ENCODE measurements around the gene STEAP1B. TPM values are rescaled to one million over a fixed set of nuclear protein-coding genes. Genes with fewer than 3 reads are reported as not detected.
A peak's percentile ranks its signal among the peaks of the same experiment; 100 is the strongest.
"Not testable (repeated sequence)": the region's sequence is repeated elsewhere in the genome, so short reads cannot be mapped to it uniquely, and the experiment has no call there.

Gene STEAP1B
- total and polyA plus RNA-seq, 2 experiments from 2014 or later, result 27.7 to 31.6 TPM

DNA sequence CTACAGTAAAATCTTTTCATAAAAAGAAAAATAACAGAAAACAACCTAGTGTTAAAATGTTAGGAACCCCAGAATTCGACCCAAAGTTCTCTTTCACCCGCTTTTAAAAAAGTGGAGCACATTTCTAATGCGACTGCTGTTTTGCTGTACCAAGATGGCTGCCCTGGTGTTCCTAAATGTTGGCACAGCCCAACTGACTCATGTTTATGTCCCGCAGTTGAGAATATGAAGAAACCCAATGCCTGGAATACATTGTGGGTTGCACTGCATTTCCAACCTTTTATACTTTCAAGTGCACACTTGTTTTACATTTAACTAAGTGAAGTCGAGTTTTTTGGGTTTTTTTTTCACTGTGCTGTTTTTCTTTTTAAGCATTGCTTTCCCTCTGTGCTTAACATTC, 944 bp downstream of the STEAP1B start:
- peak overlapping the region; percentile 24; the same call in 1 of the 2 replicates for H3K27ac ChIP-seq
- WGBS, 2 experiments (ENCODE audit: low coverage in 1 of 2, low lambda C conversion rate in 2 of 2, missing lambda C conversion rate in 2 of 2), result 65 to 71% methylated on average over 5 of the region's 5 CpGs
- H3K4me2 ChIP-seq (ENCODE audit: unreplicated experiment), result peak overlapping the region; percentile 68
- peak overlapping the region; percentile 74 for H3K4me3 ChIP-seq
- H3K9ac ChIP-seq, result peak overlapping the region; percentile 65
- H3K4me1 ChIP-seq (ENCODE audit: insufficient read depth), result peaks cover 35% of the 10 kb centered on the region
- H2AFZ ChIP-seq, result peak overlapping the region; percentile 81; the same call in 1 of the 2 replicates
- in situ Hi-C loops (cut with MboI), result no loop called here
- TF ChIP-seq EZH2 (IDR thresholded peaks at IDR 0.05; ENCODE audit: insufficient read depth, poor library complexity, severe bottlenecking) (no peak), EZH2phosphoT487 (IDR thresholded peaks at IDR 0.05; ENCODE audit: insufficient read depth, low read depth) (no peak)
- no peaks in the 10 kb centered on the region for H3K27me3 ChIP-seq (replicated peaks; ENCODE audit: insufficient read depth)
- H3F3A ChIP-seq (ENCODE audit: insufficient read depth), result peaks cover 16% of the 10 kb centered on the region
- no peaks in the 10 kb centered on the region for H3K9me2 ChIP-seq (ENCODE audit: insufficient read depth)
- H3K9me3 ChIP-seq (ENCODE audit: low read depth), result no peaks in the 10 kb centered on the region
- H3K36me3 ChIP-seq (ENCODE audit: low read depth), result no peaks in the 10 kb centered on the region
- no peaks in the 10 kb centered on the region; the same call in 1 of the 2 replicates for H3K79me2 ChIP-seq (ENCODE audit: insufficient read depth)
- H4K20me1 ChIP-seq (ENCODE audit: insufficient read depth), result no peaks in the 10 kb centered on the region
- peak; percentile 58 for DNase-seq

DNA sequence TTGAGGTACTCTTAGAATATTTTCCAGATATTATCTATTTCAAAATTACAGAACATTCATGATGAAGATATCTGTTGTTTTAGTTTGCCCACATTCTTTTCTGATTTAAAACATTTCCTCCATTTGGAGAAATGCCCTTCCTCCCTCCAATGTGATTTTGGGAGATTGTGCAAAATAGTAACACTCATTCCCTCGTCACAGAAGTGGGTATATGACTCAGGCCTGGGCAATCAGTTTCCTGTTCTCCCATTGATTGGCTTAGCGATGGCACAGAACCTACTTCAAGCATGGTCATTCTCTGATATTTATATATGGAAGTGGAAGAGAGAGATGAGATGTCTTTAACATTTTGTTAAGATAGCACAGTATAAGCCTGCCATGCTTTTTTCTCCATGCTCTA, 3.1 kb downstream of the STEAP1B start:
- WGBS, 2 experiments (ENCODE audit: low coverage in 1 of 2, low lambda C conversion rate in 2 of 2, missing lambda C conversion rate in 2 of 2), result 0 to 2% methylated on average over 1 to 2 of the region's 2 CpGs
- Histone ChIP-seq H3K4me1 (ENCODE audit: insufficient read depth) (peaks cover 27% of the 10 kb centered on the region), H3K4me2 (ENCODE audit: unreplicated experiment) (peak overlapping the region; percentile 62), H3F3A (ENCODE audit: insufficient read depth) (peaks cover 16% of the 10 kb centered on the region), H3K27ac (peak overlapping the region; percentile 74), H3K4me3 (peak overlapping the region; percentile 37)
- H3K27me3 ChIP-seq (replicated peaks; ENCODE audit: insufficient read depth); H3K79me2 ChIP-seq (ENCODE audit: insufficient read depth); H4K20me1 ChIP-seq (ENCODE audit: insufficient read depth); H3K9me2 ChIP-seq (ENCODE audit: insufficient read depth); in situ Hi-C loops (cut with MboI); H2AFZ ChIP-seq; H3K36me3 ChIP-seq (ENCODE audit: low read depth); H3K9me3 ChIP-seq (ENCODE audit: low read depth); H3K9ac ChIP-seq: not testable (repeated sequence)
- peak; percentile 81 for DNase-seq

DNA sequence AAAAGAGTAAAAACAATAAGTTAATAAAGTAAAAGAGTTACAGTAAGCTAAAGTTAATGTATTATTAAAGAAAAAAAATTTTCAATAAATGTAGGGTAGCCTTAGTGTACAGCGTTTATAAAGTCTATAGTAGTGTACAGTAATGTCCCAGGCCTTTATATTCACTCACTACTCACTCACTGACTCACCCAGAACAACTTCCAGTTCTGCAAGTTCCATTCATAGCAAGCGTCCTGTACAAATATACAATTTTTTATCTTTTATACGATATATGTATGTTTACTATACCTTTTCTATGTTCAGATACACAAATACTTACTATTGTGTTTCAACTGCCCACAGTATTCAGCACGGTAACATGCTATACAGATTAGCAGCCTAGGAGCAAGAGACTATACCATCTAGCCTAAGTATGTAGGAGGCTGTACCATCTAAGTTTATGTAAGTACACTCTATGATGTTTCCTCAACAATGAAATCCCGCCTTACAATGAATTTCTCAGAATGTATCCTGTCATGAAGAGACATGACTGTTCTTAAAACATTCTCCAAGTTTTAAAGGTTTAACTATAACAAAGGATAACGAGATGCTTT, 3.6 kb downstream of the STEAP1B start:
- WGBS, 2 experiments (ENCODE audit: low coverage in 1 of 2, low lambda C conversion rate in 2 of 2, missing lambda C conversion rate in 2 of 2), result 14% methylated on average over 6 of the region's 6 CpGs
- H3F3A ChIP-seq (ENCODE audit: insufficient read depth), result peaks cover 16% of the 10 kb centered on the region
- peak overlapping the region; percentile 62 for H3K4me2 ChIP-seq (ENCODE audit: unreplicated experiment)
- H3K9me2 ChIP-seq (ENCODE audit: insufficient read depth); H3K9ac ChIP-seq; in situ Hi-C loops (cut with MboI); H3K27me3 ChIP-seq (replicated peaks; ENCODE audit: insufficient read depth); H3K79me2 ChIP-seq (ENCODE audit: insufficient read depth); H4K20me1 ChIP-seq (ENCODE audit: insufficient read depth); H2AFZ ChIP-seq; H3K9me3 ChIP-seq (ENCODE audit: low read depth); H3K36me3 ChIP-seq (ENCODE audit: low read depth): not testable (repeated sequence)
- peak overlapping the region; percentile 37 for H3K4me3 ChIP-seq
- H3K27ac ChIP-seq, result peak overlapping the region; percentile 74
- H3K4me1 ChIP-seq (ENCODE audit: insufficient read depth), result peaks cover 22% of the 10 kb centered on the region
- DNase-seq, result peak; percentile 65

DNA sequence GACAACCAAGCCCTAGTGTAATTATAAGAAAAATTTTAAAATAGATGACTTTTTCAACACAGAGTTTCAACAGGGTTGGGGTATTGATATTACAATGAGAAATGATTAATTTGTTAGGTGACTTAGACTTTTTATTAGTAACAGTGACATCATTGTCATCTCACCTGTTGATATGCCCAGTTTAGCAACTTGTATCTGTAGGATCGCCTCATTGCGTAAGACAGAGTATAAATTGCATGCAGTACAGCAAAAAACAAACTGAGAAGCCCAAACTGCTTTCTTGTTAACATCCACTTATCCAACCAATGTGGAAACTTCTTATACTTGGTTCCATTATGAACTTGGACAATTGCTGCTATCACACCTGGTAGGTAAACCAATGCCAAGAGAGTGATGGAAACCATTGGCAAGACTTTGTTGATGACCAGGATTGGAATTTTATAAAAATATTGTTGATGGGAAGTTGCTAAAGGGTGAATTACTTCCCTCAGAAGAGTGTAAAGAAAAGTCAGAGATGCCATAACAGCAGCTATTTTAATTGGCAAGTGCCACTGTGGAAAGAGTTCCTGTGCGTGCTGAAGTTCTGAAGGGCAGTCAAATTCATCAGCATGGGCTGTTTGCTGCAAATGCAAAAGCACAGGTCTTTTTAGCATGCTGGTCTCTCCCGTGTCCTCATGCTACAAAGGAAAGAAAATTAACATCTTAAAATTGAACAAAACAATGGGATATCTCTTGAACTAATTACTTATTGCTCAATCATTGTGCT, 6.6 kb downstream of the STEAP1B start:
- DNase-seq; H3K36me3 ChIP-seq (ENCODE audit: low read depth); H3K79me2 ChIP-seq (ENCODE audit: insufficient read depth); H2AFZ ChIP-seq; H3K9me3 ChIP-seq (ENCODE audit: low read depth); H3K27ac ChIP-seq; H3K9ac ChIP-seq; in situ Hi-C loops (cut with MboI); H3K4me3 ChIP-seq; H3K4me2 ChIP-seq (ENCODE audit: unreplicated experiment); H3K9me2 ChIP-seq (ENCODE audit: insufficient read depth); H3K27me3 ChIP-seq (replicated peaks; ENCODE audit: insufficient read depth); H4K20me1 ChIP-seq (ENCODE audit: insufficient read depth): not testable (repeated sequence)
- Histone ChIP-seq H3K4me1 (ENCODE audit: insufficient read depth) (peaks cover 20% of the 10 kb centered on the region), H3F3A (ENCODE audit: insufficient read depth) (peaks cover 16% of the 10 kb centered on the region)
- WGBS, 2 experiments (ENCODE audit: low coverage in 1 of 2, low lambda C conversion rate in 2 of 2, missing lambda C conversion rate in 2 of 2), result 85 to 90% methylated on average over 4 of the region's 4 CpGs

Measured in GM23248 (cell line).